Measurements from ENCODE around the gene HLX. TPM values are rescaled to one million over a fixed set of nuclear protein-coding genes. Genes with fewer than 3 reads are reported as not detected.

Gene HLX
- total RNA-seq, 1 donor from 2014 or later = 7.4 TPM

GRCh38 chr1:220914283-220915116, 35.3 kb downstream of the HLX start:
- intact Hi-C loops (cut with DNase I) = no loop called here
- DNase-seq (ENCODE audit: extremely low spot score in 2 of 2) = no peak
- Histone ChIP-seq H3K4me3 (no peak overlapping the region), H3K27me3 (no peaks in the 10 kb centered on the region), H3K9me3 (no peaks in the 10 kb centered on the region), H3K36me3 (no peaks in the 10 kb centered on the region), H3K4me1 (no peaks in the 10 kb centered on the region), H3K27ac (no peak overlapping the region)
- no peak for TF ChIP-seq POLR2AphosphoS5 (IDR thresholded peaks at IDR 0.05; ENCODE audit: insufficient read depth in 1 of 2, low read depth in 1 of 2)

- H3K36me3 ChIP-seq = no peaks in the 10 kb centered on the region
- no peak for DNase-seq (ENCODE audit: extremely low spot score in 2 of 2)
- no peak overlapping the region for H3K4me3 ChIP-seq
- H3K9me3 ChIP-seq = no peaks in the 10 kb centered on the region
- H3K27ac ChIP-seq = no peak overlapping the region
- no peaks in the 10 kb centered on the region for H3K27me3 ChIP-seq
- intact Hi-C loops (cut with DNase I) = no loop called here
- TF ChIP-seq CTCF (IDR thresholded peaks at IDR 0.05) (no peak), POLR2AphosphoS5 (IDR thresholded peaks at IDR 0.05; ENCODE audit: insufficient read depth in 1 of 2, low read depth in 1 of 2) (no peak)
- no peaks in the 10 kb centered on the region for H3K4me1 ChIP-seq
Observed at GRCh38 chr1:220915117-220915440, 35.8 kb downstream of the HLX start.

- Histone ChIP-seq H3K4me1 (no peaks in the 10 kb centered on the region), H3K27me3 (no peaks in the 10 kb centered on the region), H3K27ac (no peak overlapping the region), H3K36me3 (no peaks in the 10 kb centered on the region), H3K4me3 (no peak overlapping the region), H3K9me3 (no peaks in the 10 kb centered on the region)
- TF ChIP-seq CTCF (IDR thresholded peaks at IDR 0.05) = no peak
- TF ChIP-seq POLR2A (IDR thresholded peaks at IDR 0.05) = no peak
- no peak for TF ChIP-seq POLR2AphosphoS5 (IDR thresholded peaks at IDR 0.05; ENCODE audit: insufficient read depth in 1 of 2, low read depth in 1 of 2)
- DNase-seq (ENCODE audit: extremely low spot score in 2 of 2) = no peak
- intact Hi-C loops (cut with DNase I) = no loop called here
Observed at GRCh38 chr1:220915954-220916353, 36.7 kb downstream of the HLX start.

GRCh38 chr1:220917101-220917500, 37.9 kb downstream of the HLX start:
- intact Hi-C loops (cut with DNase I) = no loop called here
- DNase-seq (ENCODE audit: extremely low spot score in 2 of 2) = no peak

GRCh38 chr1:220917535-220918209, 38.4 kb downstream of the HLX start:
- intact Hi-C loops (cut with DNase I) = no loop called here
- DNase-seq (ENCODE audit: extremely low spot score in 2 of 2) = no peak
- Histone ChIP-seq H3K9me3 (no peaks in the 10 kb centered on the region), H3K27ac (no peak overlapping the region), H3K27me3 (no peaks in the 10 kb centered on the region), H3K4me3 (no peak overlapping the region), H3K36me3 (no peaks in the 10 kb centered on the region), H3K4me1 (no peaks in the 10 kb centered on the region)
- TF ChIP-seq CTCF (IDR thresholded peaks at IDR 0.05) (no peak), POLR2A (IDR thresholded peaks at IDR 0.05) (no peak), POLR2AphosphoS5 (IDR thresholded peaks at IDR 0.05; ENCODE audit: insufficient read depth in 1 of 2, low read depth in 1 of 2) (no peak)

More at GRCh38 chr1:220917101-220917500, 37.9 kb downstream of the HLX start:
- Histone ChIP-seq H3K9me3 (no peaks in the 10 kb centered on the region), H3K4me3 (no peak overlapping the region), H3K4me1 (no peaks in the 10 kb centered on the region), H3K27me3 (no peaks in the 10 kb centered on the region), H3K27ac (no peak overlapping the region), H3K36me3 (no peaks in the 10 kb centered on the region)
- TF ChIP-seq POLR2A (IDR thresholded peaks at IDR 0.05) (no peak), POLR2AphosphoS5 (IDR thresholded peaks at IDR 0.05; ENCODE audit: insufficient read depth in 1 of 2, low read depth in 1 of 2) (no peak), CTCF (IDR thresholded peaks at IDR 0.05) (no peak)

Data from vagina (tissue), 2 donors.